ENCODE data around the gene DLK1. TPM values are rescaled to one million over a fixed set of nuclear protein-coding genes. Genes with fewer than 3 reads are reported as not detected.

The DLK1 gene
- total and polyA plus RNA-seq, 4 donors: 0.05 to 9.9 (median 1.2) TPM; not detected in 1

DNA sequence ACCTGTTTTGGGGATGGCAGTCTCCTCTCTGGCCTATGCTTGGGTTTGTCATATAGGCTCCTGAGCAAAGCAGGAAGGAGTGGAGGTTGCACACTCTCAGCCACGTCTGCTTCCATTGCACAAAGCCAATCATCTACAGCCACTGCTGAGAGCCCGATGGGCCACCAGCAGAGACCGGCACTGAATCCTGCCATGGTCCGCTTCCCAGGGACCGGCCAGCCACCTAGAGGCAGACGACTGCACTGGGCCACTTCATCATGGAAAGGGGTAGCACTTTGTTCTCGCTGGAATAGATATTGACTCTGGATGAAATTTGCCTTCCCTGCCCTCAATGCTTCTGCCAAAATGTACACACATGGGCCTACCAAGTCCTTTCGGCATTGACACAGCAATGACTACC, 22.3 kb downstream of the DLK1 start:
- TF ChIP-seq CTCF (IDR thresholded peaks at IDR 0.05; ENCODE audit: control extremely low read depth, extremely low read depth): no peak
- Histone ChIP-seq H3K9me3 (ENCODE audit: control insufficient read depth in 4 of 4, insufficient read depth in 3 of 4, low read length in 3 of 4) (no peaks in the 10 kb centered on the region), H3K9ac (ENCODE audit: insufficient read depth in 1 of 2, low read length in 2 of 2) (no peak overlapping the region), H3K27me3 (ENCODE audit: control insufficient read depth in 3 of 3, insufficient read depth in 3 of 3, low read length in 2 of 3) (peaks cover 0 to 3% (median 0%) of the 10 kb centered on the region in 3 donors), H3K4me3 (no peak overlapping the region), H3K27ac (ENCODE audit: low read depth in 1 of 2, low read length in 1 of 2) (no peak overlapping the region), H3K36me3 (ENCODE audit: control insufficient read depth in 4 of 4, insufficient read depth in 4 of 4, low read length in 4 of 4) (no peaks in the 10 kb centered on the region), H3K4me1 (ENCODE audit: control insufficient read depth in 5 of 5, insufficient read depth in 5 of 5, low read length in 5 of 5) (peaks cover 0 to 2% (median 0%) of the 10 kb centered on the region in 5 donors)
- 81 to 92% methylated on average over 8 of the region's 8 CpGs for WGBS, 2 donors
- ATAC-seq (ENCODE audit: insufficient read depth, low FRiP score): no peak
- no peak for DNase-seq

- no peak overlapping the region for H3K4me3 ChIP-seq
- no peaks in the 10 kb centered on the region for H3K27me3 ChIP-seq (ENCODE audit: control insufficient read depth in 3 of 3, insufficient read depth in 3 of 3, low read length in 2 of 3)
- H3K9me3 ChIP-seq (ENCODE audit: control insufficient read depth in 4 of 4, insufficient read depth in 3 of 4, low read length in 3 of 4): no peaks in the 10 kb centered on the region
- 94 to 97% methylated on average over 10 of the region's 10 CpGs for WGBS, 2 donors
- H3K36me3 ChIP-seq (ENCODE audit: control insufficient read depth in 4 of 4, insufficient read depth in 4 of 4, low read length in 4 of 4): no peaks in the 10 kb centered on the region
- H3K9ac ChIP-seq (ENCODE audit: insufficient read depth in 1 of 2, low read length in 2 of 2): no peak overlapping the region
- TF ChIP-seq CTCF (IDR thresholded peaks at IDR 0.05; ENCODE audit: control extremely low read depth, extremely low read depth): no peak
- peaks cover 0 to 2% (median 0%) of the 10 kb centered on the region in 5 donors for H3K4me1 ChIP-seq (ENCODE audit: control insufficient read depth in 5 of 5, insufficient read depth in 5 of 5, low read length in 5 of 5)
- H3K27ac ChIP-seq (ENCODE audit: low read depth in 1 of 2, low read length in 1 of 2): no peak overlapping the region
- DNase-seq (no peak), ATAC-seq (ENCODE audit: insufficient read depth, low FRiP score) (no peak)
Observed at GRCh38 chr14:100749967-100750597, 23.4 kb downstream of the DLK1 start.

DNA sequence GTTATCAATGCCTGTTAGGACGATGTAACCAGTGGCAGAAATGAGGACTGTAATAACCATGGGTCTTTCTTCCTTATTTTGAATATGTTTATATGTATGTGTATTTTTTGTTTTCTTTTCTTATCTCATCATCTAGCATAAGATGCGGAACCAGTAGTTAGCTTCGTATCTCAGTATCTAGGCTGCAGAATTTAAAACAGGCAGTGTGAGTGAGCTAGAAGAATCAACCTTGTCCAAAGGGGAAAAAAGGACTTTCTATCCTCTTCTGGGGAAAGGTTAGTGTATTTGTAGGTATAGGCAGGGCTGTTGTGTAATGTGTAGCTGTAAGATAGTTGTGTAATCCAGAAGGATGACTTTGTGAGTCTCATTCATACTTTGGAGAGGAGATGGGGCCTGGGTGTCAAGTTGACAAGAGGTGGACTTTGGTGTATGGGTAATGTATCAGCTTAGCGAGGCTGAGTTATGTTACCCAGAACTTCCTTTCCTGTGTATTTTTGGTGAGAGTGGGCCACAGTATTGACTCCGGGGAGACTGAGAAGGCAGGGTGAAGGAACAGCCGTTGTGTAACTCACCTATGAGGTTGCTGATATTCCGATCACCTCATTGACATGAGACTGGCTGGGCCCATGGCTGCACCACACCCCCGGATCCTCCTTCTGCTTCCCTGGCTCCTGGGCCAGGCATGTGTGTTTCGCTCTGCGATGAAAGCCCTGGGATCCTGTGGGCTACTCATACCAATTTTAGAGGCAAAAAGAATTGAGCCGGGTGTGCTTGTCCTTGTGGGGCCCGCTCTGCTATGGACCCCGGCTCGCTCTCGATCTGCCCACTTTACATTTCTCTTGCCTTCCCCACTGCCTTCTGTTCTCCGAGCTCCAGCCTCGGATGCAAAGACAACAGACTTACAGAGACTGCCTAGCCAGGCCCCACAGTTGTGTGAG, 24.3 kb downstream of the DLK1 start:
- WGBS, 2 donors: 87 to 97% methylated on average over 17 of the region's 17 CpGs
- TF ChIP-seq CTCF (IDR thresholded peaks at IDR 0.05; ENCODE audit: control extremely low read depth, extremely low read depth): no peak
- no peaks in the 10 kb centered on the region for H3K9me3 ChIP-seq (ENCODE audit: control insufficient read depth in 4 of 4, insufficient read depth in 3 of 4, low read length in 3 of 4)
- no peaks in the 10 kb centered on the region for H3K27me3 ChIP-seq (ENCODE audit: control insufficient read depth in 3 of 3, insufficient read depth in 3 of 3, low read length in 2 of 3)
- no peaks in the 10 kb centered on the region for H3K36me3 ChIP-seq (ENCODE audit: control insufficient read depth in 4 of 4, insufficient read depth in 4 of 4, low read length in 4 of 4)
- DNase-seq (no peak), ATAC-seq (ENCODE audit: insufficient read depth, low FRiP score) (no peak)
- H3K4me1 ChIP-seq (ENCODE audit: control insufficient read depth in 5 of 5, insufficient read depth in 5 of 5, low read length in 5 of 5): peaks cover 0 to 2% (median 0%) of the 10 kb centered on the region in 5 donors
- no peak overlapping the region for H3K9ac ChIP-seq (ENCODE audit: insufficient read depth in 1 of 2, low read length in 2 of 2)
- no peak overlapping the region for H3K27ac ChIP-seq (ENCODE audit: low read depth in 1 of 2, low read length in 1 of 2)
- H3K4me3 ChIP-seq: no peak overlapping the region

Measured in lung (tissue), 12 donors.